HepG2 (cell line): ENCODE results near the gene HSF2BP. TPM values are rescaled to one million over a fixed set of nuclear protein-coding genes. Genes with fewer than 3 reads are reported as not detected.

Source experiments
- GABPA ChIP-seq, 2 experiments: IDR thresholded peaks; 2 replicates each; pipeline ENCODE4 v1.6.1; 2011 to 2016; ENCODE audit warnings: low read depth in 2 of 2, low read length in 1 of 2, missing biosample characterization in 1 of 2, missing genetic modification characterization in 1 of 2
- GPBP1L1 ChIP-seq: sonication (generic); formaldehyde crosslinking; IDR thresholded peaks from 2 replicates; pipeline ENCODE4 v1.5.0; 2020; ENCODE audit warnings: mild to moderate bottlenecking, missing genetic modification reagents
- HNRNPL ChIP-seq: fragments of 200-400 bp; formaldehyde crosslinking; IDR thresholded peaks from 2 replicates; pipeline ENCODE4 v1.6.1; 2017; ENCODE audit warnings: mild to moderate bottlenecking, low read depth, low read length
- KDM4B ChIP-seq: sonication (generic); formaldehyde crosslinking; IDR thresholded peaks from 2 replicates; pipeline ENCODE4 v1.4.0; 2020; ENCODE audit warnings: missing genetic modification reagents
- MAZ ChIP-seq, 2 experiments: sonication (generic) in 1 of 2; formaldehyde crosslinking in 1 of 2; IDR thresholded peaks; 2 replicates each; pipeline versions ENCODE4 v1.5.0 to v1.6.1; 2012 to 2020; ENCODE audit warnings: low read depth in 2 of 2, mild to moderate bottlenecking in 2 of 2, borderline replicate concordance in 1 of 2, improper control_type of control experiment in 1 of 2, low read length in 1 of 2, missing genetic modification reagents in 1 of 2, moderate library complexity in 1 of 2
- TRIM24 ChIP-seq: sonication (generic); formaldehyde crosslinking; IDR thresholded peaks from 2 replicates; pipeline ENCODE4 v1.8.0; 2022; ENCODE audit warnings: mild to moderate bottlenecking, missing genetic modification reagents
- ZBTB4 ChIP-seq: sonication (generic); formaldehyde crosslinking; IDR thresholded peaks from 2 replicates; pipeline ENCODE4 v1.4.0; 2020; ENCODE audit warnings: missing genetic modification reagents, mild to moderate bottlenecking, borderline replicate concordance
- ZFP1 ChIP-seq: IDR thresholded peaks from 2 replicates; pipeline ENCODE4 v1.6.1; 2016
- ZNF292 ChIP-seq: sonication (generic); formaldehyde crosslinking; IDR thresholded peaks from 2 replicates; pipeline ENCODE4 v1.8.1; 2022; ENCODE audit warnings: mild to moderate bottlenecking, low read depth, missing genetic modification reagents, borderline replicate concordance
- ZNF446 ChIP-seq: sonication (generic); formaldehyde crosslinking; IDR thresholded peaks from 2 replicates; pipeline ENCODE4 v1.5.0; 2020; ENCODE audit warnings: mild to moderate bottlenecking, missing genetic modification reagents
- ZNF780A ChIP-seq: sonication (generic); formaldehyde crosslinking; IDR thresholded peaks from 2 replicates; pipeline ENCODE4 v1.8.0; 2022; ENCODE audit warnings: mild to moderate bottlenecking, missing genetic modification reagents, moderate library complexity
- polyA plus RNA-seq, 8 experiments: library from polyadenylated mRNA; depleted of rRNA in 3 of 8; stranded (reverse) in 7 of 8; unstranded in 1 of 8; fragments of >200 nt; fragmentation: Illumina TruSeq in 4 of 8; extraction: Trizol in 4 of 8; gene quantifications; 2 replicates each; pipeline versions ENCODE4 v1.2.1 to v1.2.3, GENCODE V29; 2011 to 2016; ENCODE audit warnings: low read depth in 4 of 8, missing spikeins in 1 of 8, mixed read lengths in 1 of 8; ENCODE audit not compliant: insufficient read depth in 1 of 8
- total RNA-seq, 5 experiments: library from RNA; depleted of rRNA; stranded (reverse); fragments of >200 nt; fragmentation: Illumina TruSeq; extraction: Trizol; gene quantifications; 2 replicates each; pipeline ENCODE4 v1.2.3, GENCODE V29; 2016; ENCODE audit warnings: low read depth in 1 of 5
- TF ChIP-seq, protein P1 (sequence below): sonication (generic); formaldehyde crosslinking; IDR thresholded peaks from 2 replicates; pipeline ENCODE4 v1.4.0; 2020; ENCODE audit warnings: mild to moderate bottlenecking, missing genetic modification reagents
- TF ChIP-seq, protein P2 (sequence below): sonication (generic); formaldehyde crosslinking; IDR thresholded peaks from 2 replicates; pipeline ENCODE4 v1.4.0; 2020; ENCODE audit warnings: missing genetic modification reagents, borderline replicate concordance

The HSF2BP gene
- total and polyA plus RNA-seq, 2 of the 13 experiments (the other 11 are each of a cell fraction or from before 2014, with no cell fraction given) = 0.67 to 2.2 TPM

DNA sequence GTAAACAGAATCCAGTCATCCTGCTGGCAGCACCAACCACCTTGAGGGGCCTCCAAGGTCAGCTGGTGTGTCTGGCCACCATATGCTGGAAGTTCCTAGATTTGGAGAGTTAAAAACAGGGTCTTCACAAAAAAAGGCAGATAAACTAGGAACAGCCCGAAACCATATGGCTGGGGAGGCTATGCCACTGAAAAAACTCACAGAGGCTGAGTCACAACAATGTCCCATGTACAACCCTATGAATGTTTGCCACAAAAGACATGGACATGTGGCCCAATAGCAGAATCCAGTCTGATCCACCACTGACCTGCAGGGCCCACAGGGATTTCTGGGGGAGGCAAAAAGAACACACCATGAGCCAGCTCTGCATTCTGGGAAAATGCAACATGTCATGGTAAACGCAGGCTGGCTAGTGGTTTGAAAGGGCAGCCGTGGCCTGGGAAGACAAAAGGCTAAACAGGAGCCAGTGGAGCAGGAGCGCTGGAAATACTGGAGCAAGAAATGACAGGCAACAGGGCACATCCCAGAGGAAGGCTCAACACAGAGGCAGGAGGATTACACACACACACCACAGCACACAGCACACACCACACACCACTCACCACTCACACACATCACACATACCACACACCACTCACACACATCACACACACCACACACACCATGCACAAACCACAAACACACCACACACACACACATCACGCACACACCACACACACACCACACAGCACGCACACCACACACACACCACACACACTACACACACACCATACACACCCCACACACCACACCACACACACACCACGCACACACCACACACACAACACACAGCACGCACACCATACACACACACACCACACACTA is 55.4 kb downstream of the HSF2BP start (continued):
- TF ChIP-seq, protein P1, sequence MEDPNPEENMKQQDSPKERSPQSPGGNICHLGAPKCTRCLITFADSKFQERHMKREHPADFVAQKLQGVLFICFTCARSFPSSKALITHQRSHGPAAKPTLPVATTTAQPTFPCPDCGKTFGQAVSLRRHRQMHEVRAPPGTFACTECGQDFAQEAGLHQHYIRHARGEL = no peak
- TF ChIP-seq MAZ (IDR thresholded peaks at IDR 0.05; ENCODE audit: borderline replicate concordance, low read depth, low read length) = no peak
- no peak for TF ChIP-seq MAZ (CRISPR knock-in tag; IDR thresholded peaks at IDR 0.05; ENCODE audit: low read depth)
- no peak for TF ChIP-seq TRIM24 (CRISPR knock-in tag)
- no peak for TF ChIP-seq ZFP1
- TF ChIP-seq HNRNPL = peak; percentile 81
- TF ChIP-seq ZNF446 (CRISPR knock-in tag) = no peak
- peak; percentile 47; the same call in 1 of the 2 replicates for TF ChIP-seq ZNF292
- TF ChIP-seq ZBTB4 (CRISPR knock-in tag) = no peak
- TF ChIP-seq GPBP1L1 (CRISPR knock-in tag) = no peak
- TF ChIP-seq GABPA (IDR thresholded peaks at IDR 0.05; ENCODE audit: low read depth, low read length) = peak; percentile 15; the same call in 1 of the 2 replicates
- no peak for TF ChIP-seq GABPA (CRISPR knock-in tag; IDR thresholded peaks at IDR 0.05; ENCODE audit: low read depth)
- TF ChIP-seq ZNF780A (CRISPR knock-in tag) = no peak
- no peak for TF ChIP-seq KDM4B (CRISPR knock-in tag)
- TF ChIP-seq, protein P2, sequence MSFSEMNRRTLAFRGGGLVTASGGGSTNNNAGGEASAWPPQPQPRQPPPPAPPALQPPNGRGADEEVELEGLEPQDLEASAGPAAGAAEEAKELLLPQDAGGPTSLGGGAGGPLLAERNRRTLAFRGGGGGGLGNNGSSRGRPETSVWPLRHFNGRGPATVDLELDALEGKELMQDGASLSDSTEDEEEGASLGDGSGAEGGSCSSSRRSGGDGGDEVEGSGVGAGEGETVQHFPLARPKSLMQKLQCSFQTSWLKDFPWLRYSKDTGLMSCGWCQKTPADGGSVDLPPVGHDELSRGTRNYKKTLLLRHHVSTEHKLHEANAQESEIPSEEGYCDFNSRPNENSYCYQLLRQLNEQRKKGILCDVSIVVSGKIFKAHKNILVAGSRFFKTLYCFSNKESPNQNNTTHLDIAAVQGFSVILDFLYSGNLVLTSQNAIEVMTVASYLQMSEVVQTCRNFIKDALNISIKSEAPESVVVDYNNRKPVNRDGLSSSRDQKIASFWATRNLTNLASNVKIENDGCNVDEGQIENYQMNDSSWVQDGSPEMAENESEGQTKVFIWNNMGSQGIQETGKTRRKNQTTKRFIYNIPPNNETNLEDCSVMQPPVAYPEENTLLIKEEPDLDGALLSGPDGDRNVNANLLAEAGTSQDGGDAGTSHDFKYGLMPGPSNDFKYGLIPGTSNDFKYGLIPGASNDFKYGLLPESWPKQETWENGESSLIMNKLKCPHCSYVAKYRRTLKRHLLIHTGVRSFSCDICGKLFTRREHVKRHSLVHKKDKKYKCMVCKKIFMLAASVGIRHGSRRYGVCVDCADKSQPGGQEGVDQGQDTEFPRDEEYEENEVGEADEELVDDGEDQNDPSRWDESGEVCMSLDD (CRISPR knock-in tag) = no peak
